NCI-H510A treated with DMSO at 0.1 percent for 48 hours (cell line): ENCODE data around the gene KAZN.
A peak's percentile ranks its signal among the peaks of the same experiment; 100 is the strongest.

Source experiments
- DNase-seq: peaks from one replicate; lab custom pipeline; 2025; lab: John Stamatoyannopoulos, UW

Gene KAZN

DNA sequence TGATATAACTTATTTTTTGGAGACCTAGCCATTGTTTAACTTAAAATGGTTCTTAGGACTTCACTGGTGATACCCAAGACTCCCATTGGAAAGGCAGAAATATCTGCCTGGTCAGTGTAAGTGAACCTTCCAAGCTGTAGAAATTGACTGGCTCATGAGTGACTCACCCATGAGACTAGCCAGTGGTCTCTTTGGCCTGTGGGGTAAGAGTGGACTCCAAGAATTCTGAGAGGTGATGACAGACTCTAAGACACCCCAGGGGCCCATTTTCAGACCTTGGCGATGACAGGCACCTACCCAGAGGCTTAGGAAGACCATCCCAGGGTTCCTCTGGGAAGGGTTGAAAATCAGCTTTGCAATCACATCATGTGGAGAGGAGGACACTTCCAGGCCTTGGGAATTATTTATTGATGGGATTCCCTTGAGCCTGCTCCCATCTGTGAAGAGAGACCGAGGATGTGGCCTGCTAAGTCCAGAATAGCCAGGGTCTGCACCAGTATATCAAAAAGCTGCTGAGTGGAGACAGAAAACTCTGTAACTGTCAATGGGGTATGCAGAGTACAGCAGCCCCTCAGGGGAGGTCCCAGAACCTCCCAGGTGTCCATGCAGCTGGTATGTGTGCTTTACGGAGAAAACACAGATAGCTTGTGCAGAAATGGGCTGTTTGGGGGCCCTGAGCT, 78.9 kb downstream of the KAZN start:
- no peak for DNase-seq

DNA sequence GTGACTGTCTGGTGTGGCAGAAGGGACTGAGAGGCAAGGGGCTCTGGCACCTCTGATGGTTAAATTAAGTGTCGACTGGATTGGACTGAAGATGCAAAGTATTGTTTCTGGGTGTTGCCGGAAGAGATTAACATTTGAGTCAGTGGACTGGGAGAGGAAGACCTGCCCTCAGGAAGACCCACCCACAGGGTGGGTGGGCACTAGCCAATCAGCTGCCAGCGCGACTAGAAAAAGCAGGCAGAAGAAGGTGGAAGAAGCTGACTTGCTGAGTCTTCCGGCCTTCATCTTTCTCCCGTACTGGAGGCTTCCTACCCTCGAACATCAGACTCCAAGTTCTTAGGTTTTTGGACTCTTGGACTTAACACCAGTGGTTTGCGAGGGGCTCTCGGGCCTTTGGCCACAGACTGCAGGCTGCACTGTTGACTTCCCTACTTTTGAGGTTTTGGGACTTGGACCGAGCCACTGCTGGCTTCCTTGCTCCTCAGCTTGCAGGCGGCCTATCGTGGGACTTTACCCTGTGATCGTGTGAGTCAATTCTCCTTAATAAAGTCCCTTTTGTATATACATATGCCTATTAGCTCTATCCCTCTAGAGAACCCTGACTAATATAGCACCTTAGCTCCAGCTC, 79.6 kb downstream of the KAZN start:
- DNase-seq = no peak

GRCh38 chr1:14679027-14679688, 80.7 kb downstream of the KAZN start:
- DNase-seq = no peak

GRCh38 chr1:14681182-14681581, 82.7 kb downstream of the KAZN start:
- no peak for DNase-seq

- no peak for DNase-seq
Measured at GRCh38 chr1:14682941-14683621, 84.6 kb downstream of the KAZN start.

DNA sequence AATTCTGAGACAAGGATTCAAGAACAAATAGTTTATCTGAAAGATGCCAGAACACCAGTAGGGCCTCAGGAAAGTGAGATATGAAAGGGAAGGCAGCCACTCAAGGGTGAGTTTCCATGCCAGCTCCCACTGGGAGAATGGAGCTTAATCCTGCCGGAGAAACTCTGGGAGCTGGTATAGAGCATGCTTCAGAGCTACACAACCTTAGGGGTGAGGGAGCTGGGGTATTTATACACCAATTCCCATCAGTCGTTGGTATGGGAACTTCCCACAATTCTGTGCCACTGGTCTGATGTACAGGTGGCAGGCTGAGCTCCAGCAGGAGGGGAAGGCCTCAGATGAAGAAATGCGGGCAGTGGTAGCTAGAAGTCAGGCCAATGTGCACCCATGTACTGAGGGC, 86.6 kb downstream of the KAZN start:
- DNase-seq = no peak

DNA sequence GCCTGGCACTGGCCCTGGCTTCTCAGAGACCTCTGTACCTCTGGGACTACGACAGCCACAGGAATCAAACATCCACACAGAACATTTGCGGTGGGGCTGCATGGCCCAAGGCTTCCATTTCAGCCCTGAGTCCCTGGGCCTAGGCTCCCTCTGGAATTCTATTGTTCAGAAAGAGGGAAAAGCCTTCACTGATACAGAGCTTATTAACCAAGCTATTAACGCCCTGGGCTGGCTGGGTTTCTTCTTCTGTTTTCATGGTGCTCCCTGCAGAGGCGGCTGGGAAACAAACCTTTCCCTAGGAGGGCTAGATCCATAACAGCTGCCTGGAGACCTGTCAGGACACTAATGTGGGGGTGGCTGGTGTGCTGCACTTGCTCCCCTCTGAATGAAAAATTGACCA, 88.2 kb downstream of the KAZN start:
- no peak for DNase-seq

GRCh38 chr1:14687147-14687546, 88.7 kb downstream of the KAZN start:
- no peak for DNase-seq

GRCh38 chr1:14689996-14690615, 91.6 kb downstream of the KAZN start:
- no peak for DNase-seq

- DNase-seq = no peak
Measured at GRCh38 chr1:14693949-14694348, 95.5 kb downstream of the KAZN start.

- DNase-seq = no peak
Measured at GRCh38 chr1:14694589-14694988, 96.1 kb downstream of the KAZN start.

DNA sequence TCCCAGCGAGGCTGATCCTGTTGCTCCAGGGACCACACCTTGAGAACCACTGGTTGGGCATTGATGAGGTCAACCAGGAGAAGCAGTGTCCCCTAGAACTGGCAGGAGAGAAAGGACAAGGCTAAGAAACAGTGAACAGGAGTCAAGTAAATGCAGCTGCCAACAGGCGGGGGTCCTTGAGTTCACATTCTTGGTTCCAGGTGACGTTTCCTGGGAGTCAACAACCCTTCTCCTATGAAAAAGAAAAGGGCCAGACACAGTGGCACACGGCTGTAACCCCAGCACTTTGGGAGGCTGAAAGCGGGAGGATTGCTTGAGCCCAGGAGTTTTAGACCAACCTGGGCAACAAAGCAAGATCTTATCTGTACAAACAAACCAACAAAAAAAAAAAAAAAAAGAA, 98.3 kb downstream of the KAZN start:
- no peak for DNase-seq

- no peak for DNase-seq
Measured at GRCh38 chr1:14697353-14697752, 98.9 kb downstream of the KAZN start.

- no peak for DNase-seq
Measured at GRCh38 chr1:14698314-14698713, 99.8 kb downstream of the KAZN start.

GRCh38 chr1:14699620-14700019, 101.1 kb downstream of the KAZN start:
- peak; percentile 98 for DNase-seq

DNA sequence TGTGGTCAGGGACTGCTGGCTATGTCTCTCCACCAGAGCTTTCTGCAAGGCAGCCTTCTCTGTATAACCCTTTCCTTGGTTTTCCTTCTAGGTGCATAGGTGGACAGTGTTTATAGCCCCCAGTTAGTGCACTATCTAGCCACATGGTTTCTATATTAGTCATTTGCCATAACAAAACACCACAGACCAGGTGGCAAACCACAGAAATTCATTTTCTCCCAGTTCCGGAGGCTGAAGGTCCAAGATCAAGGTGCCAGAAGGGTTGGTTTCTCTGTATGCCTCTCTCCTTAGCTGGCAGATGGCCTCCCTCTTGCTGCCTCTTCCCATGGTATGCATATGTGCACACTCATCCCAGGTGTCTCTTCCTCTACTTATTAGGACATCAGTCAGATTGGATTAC, 106.4 kb downstream of the KAZN start:
- no peak for DNase-seq

GRCh38 chr1:14705824-14706223, 107.3 kb downstream of the KAZN start:
- no peak for DNase-seq

GRCh38 chr1:14706631-14707030, 108.1 kb downstream of the KAZN start:
- no peak for DNase-seq

GRCh38 chr1:14707531-14708445, 109.3 kb downstream of the KAZN start:
- DNase-seq = no peak

GRCh38 chr1:14710331-14710730, 111.8 kb downstream of the KAZN start:
- DNase-seq = no peak

GRCh38 chr1:14712136-14712535, 113.7 kb downstream of the KAZN start:
- DNase-seq = no peak
